Neural crest cell (in vitro differentiated cells): ENCODE measurements around the gene ITPR1. TPM values are rescaled to one million over a fixed set of nuclear protein-coding genes. Genes with fewer than 3 reads are reported as not detected.

Experiments
- DNase-seq: peaks from one replicate; pipeline ENCODE4 v3.0.0; 2021; ENCODE audit warnings: low read depth, mixed read lengths, low spot score
- H3K27ac Mint-ChIP-seq: one replicate; pipeline ENCODE4 v1.8.0; 2021; ENCODE audit warnings: mild to moderate bottlenecking, mixed read lengths; ENCODE audit not compliant: unreplicated experiment
- H3K27me3 Mint-ChIP-seq: 2 replicates; pipeline ENCODE4 v1.8.0; 2021; ENCODE audit warnings: low read depth, mild to moderate bottlenecking, mixed read lengths
- H3K36me3 Mint-ChIP-seq: 2 replicates; pipeline ENCODE4 v1.8.0; 2021; ENCODE audit warnings: low read depth, mild to moderate bottlenecking, mixed read lengths
- H3K4me1 Mint-ChIP-seq: 2 replicates; pipeline ENCODE4 v1.8.0; 2021; ENCODE audit warnings: mixed read lengths
- H3K4me3 Mint-ChIP-seq: one replicate; pipeline ENCODE4 v1.8.0; 2021; ENCODE audit warnings: mild to moderate bottlenecking, mixed read lengths
- H3K9me3 Mint-ChIP-seq: 2 replicates; pipeline ENCODE4 v1.8.0; 2021; ENCODE audit warnings: mixed read lengths
- CTCF ChIP-seq: fragments of 200-600 bp; sonication (generic); conservative IDR thresholded peaks from 2 replicates; pipeline ENCODE4 v1.5.0; 2021; ENCODE audit warnings: antibody characterized with exemption, mild to moderate bottlenecking
- total RNA-seq: library from RNA; stranded (reverse); gene quantifications from 2 replicates; pipeline ENCODE4 v1.2.1, GENCODE V29; 2021

ITPR1 gene
- total RNA-seq, 1 donor from 2014 or later, result 4.8 TPM

- H3K27me3 Mint-ChIP-seq, result no peaks in the 10 kb centered on the region
- H3K27ac Mint-ChIP-seq, result no peak overlapping the region
- H3K36me3 Mint-ChIP-seq, result no peaks in the 10 kb centered on the region
- H3K4me3 Mint-ChIP-seq, result no peak overlapping the region
- H3K4me1 Mint-ChIP-seq, result peaks cover 9% of the 10 kb centered on the region
- no peak for DNase-seq
- no peaks in the 10 kb centered on the region for H3K9me3 Mint-ChIP-seq
- no peak for TF ChIP-seq CTCF
Observed at GRCh38 chr3:4660936-4661335, 167.8 kb downstream of the ITPR1 start.

GRCh38 chr3:4664412-4664811, 171.3 kb downstream of the ITPR1 start:
- no peak for TF ChIP-seq CTCF
- Mint-ChIP-seq H3K4me3 (no peak overlapping the region), H3K9me3 (no peaks in the 10 kb centered on the region), H3K27ac (no peak overlapping the region), H3K27me3 (no peaks in the 10 kb centered on the region), H3K36me3 (no peaks in the 10 kb centered on the region), H3K4me1 (no peaks in the 10 kb centered on the region)
- DNase-seq, result no peak

- no peak overlapping the region for H3K27ac Mint-ChIP-seq
- H3K36me3 Mint-ChIP-seq, result no peaks in the 10 kb centered on the region
- no peaks in the 10 kb centered on the region for H3K27me3 Mint-ChIP-seq
- H3K9me3 Mint-ChIP-seq, result no peaks in the 10 kb centered on the region
- H3K4me1 Mint-ChIP-seq, result no peaks in the 10 kb centered on the region
- H3K4me3 Mint-ChIP-seq, result no peak overlapping the region
- TF ChIP-seq CTCF, result no peak
- DNase-seq, result no peak
Observed at GRCh38 chr3:4665197-4665596, 172.0 kb downstream of the ITPR1 start.

GRCh38 chr3:4666071-4666470, 172.9 kb downstream of the ITPR1 start:
- H3K36me3 Mint-ChIP-seq, result no peaks in the 10 kb centered on the region
- no peak for DNase-seq
- no peak overlapping the region for H3K27ac Mint-ChIP-seq
- H3K9me3 Mint-ChIP-seq, result no peaks in the 10 kb centered on the region
- no peak overlapping the region for H3K4me3 Mint-ChIP-seq
- no peaks in the 10 kb centered on the region for H3K27me3 Mint-ChIP-seq
- TF ChIP-seq CTCF, result no peak
- H3K4me1 Mint-ChIP-seq, result no peaks in the 10 kb centered on the region

GRCh38 chr3:4670352-4670751, 177.2 kb downstream of the ITPR1 start:
- no peaks in the 10 kb centered on the region for H3K9me3 Mint-ChIP-seq
- H3K36me3 Mint-ChIP-seq, result no peaks in the 10 kb centered on the region
- no peaks in the 10 kb centered on the region for H3K27me3 Mint-ChIP-seq
- H3K27ac Mint-ChIP-seq, result no peak overlapping the region
- H3K4me3 Mint-ChIP-seq, result no peak overlapping the region
- TF ChIP-seq CTCF, result peak; percentile 52
- no peak for DNase-seq
- no peaks in the 10 kb centered on the region for H3K4me1 Mint-ChIP-seq
